Heart left ventricle (tissue), 13 donors: ENCODE data around the gene RGS14.

Experiments used
- CTCF ChIP-seq, 12 donors: fragments of 200-600 bp; sonication (generic) in 4 of 12; IDR thresholded peaks; one replicate each; pipeline versions ENCODE4 v1.5.0 to v1.8.0; 2018 to 2022; ENCODE audit warnings: antibody characterized with exemption in 12 of 12, mild to moderate bottlenecking in 5 of 12
- POLR2A ChIP-seq, 2 donors: fragments of 450-650 bp; IDR thresholded peaks; one replicate each; pipeline ENCODE4 v1.6.1; 2017; ENCODE audit warnings: antibody characterized with exemption in 2 of 2, mild to moderate bottlenecking in 2 of 2, moderate library complexity in 2 of 2
- donor health status: ischemic (EF 13 %, LVEDD 7.1; RV severe dilation, severe dysfunction).
- donor health status: DM: no; HTN: yes; CAD: no.
- donor health status: DM: no; HTN: no; CAD: no.
- donor health status: ischemic (EF 25% LVEDD 6.9; RV normal size, moderate dysfunction).
- donor health status: ischemic (EF 25% LVEDD 5.7; RV mildly dilated, moderate dysfunction).
- donor health status: ischemic (EF 35%, LVEDD 5.7; RV mildly dilated, moderate dysfunction).
- donor health status: nonischemic (EF 11% LVEDD 7.7; RV severe dilation, severe dysfunction).
- donor health status: DM: yes; HTN: yes; CAD: no.
- donor health status: PGD.
- donor health status: ischemic (EF 29% LVEDD 5.4; RV normal size, mild dysfunction).
- donor health status: nonischemic (EF 23%, LVEDD 6.1; RV moderate dilation, normal function).

GRCh38 chr5:177383181-177383580 lies 25.5 kb downstream of the RGS14 start:
- TF ChIP-seq CTCF (IDR thresholded peaks at IDR 0.05) (no peak), POLR2A (IDR thresholded peaks at IDR 0.05) (no peak)
